Measurements from ENCODE around the gene ABCC1.

DNA sequence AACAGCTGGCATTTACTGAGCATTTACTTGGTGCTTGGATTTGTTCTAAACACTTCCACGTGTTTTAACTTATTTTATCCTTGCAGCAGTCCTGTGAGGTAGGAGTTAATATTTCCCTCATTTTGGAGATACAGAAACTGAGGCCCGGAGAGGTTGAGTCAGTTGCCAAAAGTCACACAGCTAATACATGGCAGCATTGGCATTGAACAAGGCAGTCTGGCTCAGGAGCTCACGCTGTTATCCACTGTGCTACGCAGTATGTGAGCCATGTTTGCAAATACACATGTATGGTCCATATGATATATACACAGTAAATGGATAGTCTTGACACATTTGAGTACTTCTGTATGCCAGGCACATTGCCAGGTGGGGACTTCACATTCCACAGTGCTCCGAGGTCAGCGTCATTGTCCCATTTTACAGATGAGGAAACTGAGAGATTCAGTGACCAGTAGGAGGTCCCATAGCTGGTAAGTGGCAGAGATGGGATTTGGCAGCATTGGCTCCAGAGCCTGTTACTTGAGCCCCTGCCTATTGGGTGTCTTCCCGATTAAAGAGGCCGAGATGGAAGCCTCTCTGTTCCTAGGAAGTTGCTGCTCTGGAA lies 163.1 kb downstream of the ABCC1 start:
- TF ChIP-seq, protein P1, sequence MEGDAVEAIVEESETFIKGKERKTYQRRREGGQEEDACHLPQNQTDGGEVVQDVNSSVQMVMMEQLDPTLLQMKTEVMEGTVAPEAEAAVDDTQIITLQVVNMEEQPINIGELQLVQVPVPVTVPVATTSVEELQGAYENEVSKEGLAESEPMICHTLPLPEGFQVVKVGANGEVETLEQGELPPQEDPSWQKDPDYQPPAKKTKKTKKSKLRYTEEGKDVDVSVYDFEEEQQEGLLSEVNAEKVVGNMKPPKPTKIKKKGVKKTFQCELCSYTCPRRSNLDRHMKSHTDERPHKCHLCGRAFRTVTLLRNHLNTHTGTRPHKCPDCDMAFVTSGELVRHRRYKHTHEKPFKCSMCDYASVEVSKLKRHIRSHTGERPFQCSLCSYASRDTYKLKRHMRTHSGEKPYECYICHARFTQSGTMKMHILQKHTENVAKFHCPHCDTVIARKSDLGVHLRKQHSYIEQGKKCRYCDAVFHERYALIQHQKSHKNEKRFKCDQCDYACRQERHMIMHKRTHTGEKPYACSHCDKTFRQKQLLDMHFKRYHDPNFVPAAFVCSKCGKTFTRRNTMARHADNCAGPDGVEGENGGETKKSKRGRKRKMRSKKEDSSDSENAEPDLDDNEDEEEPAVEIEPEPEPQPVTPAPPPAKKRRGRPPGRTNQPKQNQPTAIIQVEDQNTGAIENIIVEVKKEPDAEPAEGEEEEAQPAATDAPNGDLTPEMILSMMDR (IDR thresholded peaks at IDR 0.05): no peak
- TF ChIP-seq POLR2A (IDR thresholded peaks at IDR 0.05): no peak

All from adrenal gland (tissue), 5 donors.